Gastrocnemius medialis (tissue), 4 donors: ENCODE measurements around the gene FAM135A. TPM values are rescaled to one million over a fixed set of nuclear protein-coding genes. Genes with fewer than 3 reads are reported as not detected.

Experiments
- ATAC-seq, 2 donors: fragments of 150-250 bp; one replicate each; pipeline ENCODE4 v1.9.1; 2016
- DNase-seq, 2 donors: peaks; one replicate each; pipeline ENCODE4 v3.0.0-alpha.2; 2019
- H3K27ac ChIP-seq, 4 donors: fragments of 200-600 bp; sonication (generic); 1 replicate in 1 of 4; 2 replicates in 3 of 4; pipeline ENCODE4 v1.5.1; 2016 to 2018; ENCODE audit warnings: mild to moderate bottlenecking in 2 of 4, moderate library complexity in 1 of 4
- H3K27me3 ChIP-seq, 3 donors: fragments of 200-600 bp; sonication (generic) in 2 of 3; 1 replicate in 1 of 3; 2 replicates in 2 of 3; pipeline versions ENCODE4 v1.5.1 to v1.6.0; 2016 to 2019; ENCODE audit warnings: mild to moderate bottlenecking in 1 of 3, moderate library complexity in 1 of 3
- H3K36me3 ChIP-seq, 2 donors: fragments of 200-600 bp; sonication (generic) in 1 of 2; one replicate each; pipeline ENCODE4 v1.5.1; 2017 to 2018
- H3K4me1 ChIP-seq, 2 donors: fragments of 200-600 bp; sonication (generic) in 1 of 2; one replicate each; pipeline ENCODE4 v1.5.1; 2016 to 2017; ENCODE audit warnings: mild to moderate bottlenecking in 2 of 2
- H3K4me3 ChIP-seq, 4 donors: fragments of 200-600 bp; sonication (generic) in 3 of 4; 1 replicate in 1 of 4; 2 replicates in 3 of 4; pipeline ENCODE4 v1.5.1; 2016 to 2019; ENCODE audit warnings: mild to moderate bottlenecking in 2 of 4
- H3K9me3 ChIP-seq, 3 donors: fragments of 200-600 bp; sonication (generic) in 2 of 3; 1 replicate in 1 of 3; 2 replicates in 2 of 3; pipeline ENCODE4 v1.5.1; 2016 to 2019
- POLR2A ChIP-seq, 2 donors: fragments of 450-650 bp; IDR thresholded peaks; one replicate each; pipeline ENCODE4 v1.6.1; 2017; ENCODE audit warnings: antibody characterized with exemption in 2 of 2, mild to moderate bottlenecking in 2 of 2, moderate library complexity in 2 of 2
- in situ Hi-C, 4 donors: fragments of 200-750 bp; cut with MboI; loops; one replicate each; pipeline versions ENCODE4 v1.15.0 to v1.8.0; 2017; ENCODE audit warnings: low sequenced_read_pairs in 4 of 4
- intact Hi-C: fragments of 100-400 bp; cut with DNase I; formaldehyde crosslinking; loops from one replicate; pipeline ENCODE4 v1.15.1; 2023; ENCODE audit warnings: low total_unique reads
- total RNA-seq, 4 donors: library from RNA; depleted of rRNA; stranded (reverse); fragments of >200 nt; gene quantifications; one replicate each; pipeline versions ENCODE4 v1.1.0 to v1.2.3, GENCODE V29; 2016
- TF ChIP-seq, protein P1 (sequence below), 5 experiments: fragments of 450-650 bp in 3 of 5; fragments of 200-600 bp in 2 of 5; sonication (generic) in 2 of 5; IDR thresholded peaks in 4 of 5; conservative IDR thresholded peaks in 1 of 5; 1 replicate in 4 of 5; 2 replicates in 1 of 5; pipeline ENCODE4 v1.5.1; 2016 to 2019; ENCODE audit warnings: antibody characterized with exemption in 5 of 5, mild to moderate bottlenecking in 3 of 5, moderate library complexity in 3 of 5

The FAM135A gene
- total RNA-seq, 4 donors from 2014 or later, result 9.3 to 18.4 (median 12.9) TPM

DNA sequence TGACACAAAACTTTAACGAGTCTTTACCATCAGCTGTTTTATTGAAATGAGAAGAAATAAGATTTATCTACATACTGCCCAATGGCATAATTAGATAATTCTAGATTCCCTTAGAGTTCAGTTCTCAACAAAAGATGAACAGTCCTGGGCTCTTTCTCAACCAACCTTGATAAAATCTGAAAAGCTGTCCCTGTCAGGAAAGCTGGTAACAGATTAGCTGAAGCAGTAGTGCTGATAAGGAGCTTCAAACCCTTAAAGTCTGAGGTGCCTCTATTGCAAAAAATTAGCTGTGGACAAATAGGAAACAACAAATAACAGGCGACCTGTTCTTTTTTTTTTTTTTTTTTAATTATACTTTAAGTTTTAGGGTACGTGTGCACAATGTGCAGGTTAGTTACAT, 35.9 kb upstream of the FAM135A start:
- TF ChIP-seq, protein P1, sequence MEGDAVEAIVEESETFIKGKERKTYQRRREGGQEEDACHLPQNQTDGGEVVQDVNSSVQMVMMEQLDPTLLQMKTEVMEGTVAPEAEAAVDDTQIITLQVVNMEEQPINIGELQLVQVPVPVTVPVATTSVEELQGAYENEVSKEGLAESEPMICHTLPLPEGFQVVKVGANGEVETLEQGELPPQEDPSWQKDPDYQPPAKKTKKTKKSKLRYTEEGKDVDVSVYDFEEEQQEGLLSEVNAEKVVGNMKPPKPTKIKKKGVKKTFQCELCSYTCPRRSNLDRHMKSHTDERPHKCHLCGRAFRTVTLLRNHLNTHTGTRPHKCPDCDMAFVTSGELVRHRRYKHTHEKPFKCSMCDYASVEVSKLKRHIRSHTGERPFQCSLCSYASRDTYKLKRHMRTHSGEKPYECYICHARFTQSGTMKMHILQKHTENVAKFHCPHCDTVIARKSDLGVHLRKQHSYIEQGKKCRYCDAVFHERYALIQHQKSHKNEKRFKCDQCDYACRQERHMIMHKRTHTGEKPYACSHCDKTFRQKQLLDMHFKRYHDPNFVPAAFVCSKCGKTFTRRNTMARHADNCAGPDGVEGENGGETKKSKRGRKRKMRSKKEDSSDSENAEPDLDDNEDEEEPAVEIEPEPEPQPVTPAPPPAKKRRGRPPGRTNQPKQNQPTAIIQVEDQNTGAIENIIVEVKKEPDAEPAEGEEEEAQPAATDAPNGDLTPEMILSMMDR (IDR thresholded peaks at IDR 0.05 in 4 of 5, conservative IDR thresholded peaks at IDR 0.05 in 1 of 5), result no peak
- TF ChIP-seq POLR2A (IDR thresholded peaks at IDR 0.05), result no peak
- in situ Hi-C loops (no loop called here), intact Hi-C loops (no loop called here)
- no peaks in the 10 kb centered on the region for H3K36me3 ChIP-seq
- H3K9me3 ChIP-seq, result no peaks in the 10 kb centered on the region
- no peak overlapping the region for H3K4me3 ChIP-seq
- no peak for DNase-seq
- no peak for ATAC-seq
- H3K27ac ChIP-seq, result no peak overlapping the region
- no peaks in the 10 kb centered on the region for H3K4me1 ChIP-seq
- no peaks in the 10 kb centered on the region for H3K27me3 ChIP-seq

DNA sequence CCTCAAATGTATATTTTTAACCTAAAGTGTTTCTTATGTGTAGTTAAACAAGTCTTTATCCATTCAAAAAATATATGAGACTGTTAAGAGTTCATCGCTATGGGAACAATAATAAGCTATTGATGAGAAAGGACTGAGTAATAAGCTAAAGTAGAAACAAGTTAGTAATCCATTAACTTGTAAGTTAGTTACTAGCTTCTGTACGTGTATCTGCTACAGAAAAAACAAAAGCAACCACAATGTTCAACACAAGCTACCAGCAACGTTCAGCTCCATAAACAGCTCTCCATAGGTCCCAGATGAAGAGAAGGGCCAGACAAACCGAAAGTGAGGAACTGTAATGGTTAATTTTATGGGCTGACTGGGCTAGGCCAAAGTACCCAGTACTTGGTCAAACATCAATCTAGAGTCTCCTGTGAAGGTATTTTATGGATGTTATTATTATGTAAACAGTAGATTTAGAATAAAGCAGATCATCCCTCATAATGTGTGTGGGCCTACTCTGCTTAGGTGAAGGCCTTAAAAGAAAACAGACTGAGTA, 33.8 kb upstream of the FAM135A start:
- ATAC-seq (no peak), DNase-seq (no peak)
- Histone ChIP-seq H3K4me3 (no peak overlapping the region), H3K36me3 (no peaks in the 10 kb centered on the region), H3K27me3 (no peaks in the 10 kb centered on the region), H3K4me1 (no peaks in the 10 kb centered on the region), H3K9me3 (no peaks in the 10 kb centered on the region), H3K27ac (no peak overlapping the region)
- in situ Hi-C loops (no loop called here), intact Hi-C loops (no loop called here)
- TF ChIP-seq POLR2A (IDR thresholded peaks at IDR 0.05), result no peak
- TF ChIP-seq, protein P1 (IDR thresholded peaks at IDR 0.05 in 4 of 5, conservative IDR thresholded peaks at IDR 0.05 in 1 of 5), result no peak

DNA sequence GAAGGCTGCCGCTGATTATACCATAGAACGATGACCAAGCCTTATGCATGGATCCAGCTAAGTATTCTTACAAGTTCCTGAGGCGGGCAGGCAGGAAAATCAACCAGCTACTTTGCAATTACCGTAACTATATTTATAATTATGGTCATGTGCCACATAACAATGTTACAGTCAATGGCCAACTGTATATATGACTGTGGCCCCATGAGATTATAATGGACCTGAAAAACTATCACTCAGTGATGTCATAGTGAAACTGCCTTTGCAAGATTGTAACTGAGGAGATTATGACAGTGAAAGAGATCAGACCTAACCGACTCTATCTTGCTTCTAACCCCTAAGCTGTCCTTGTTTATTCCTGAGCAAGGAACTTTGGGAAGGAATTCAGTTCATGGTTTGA, 33.1 kb upstream of the FAM135A start:
- Histone ChIP-seq H3K4me3 (no peak overlapping the region), H3K27ac (no peak overlapping the region), H3K4me1 (no peaks in the 10 kb centered on the region), H3K9me3 (no peaks in the 10 kb centered on the region), H3K36me3 (no peaks in the 10 kb centered on the region), H3K27me3 (no peaks in the 10 kb centered on the region)
- DNase-seq (no peak), ATAC-seq (no peak)
- TF ChIP-seq POLR2A (IDR thresholded peaks at IDR 0.05), result no peak
- TF ChIP-seq, protein P1 (IDR thresholded peaks at IDR 0.05 in 4 of 5, conservative IDR thresholded peaks at IDR 0.05 in 1 of 5), result no peak
- intact Hi-C loops (no loop called here), in situ Hi-C loops (no loop called here)

DNA sequence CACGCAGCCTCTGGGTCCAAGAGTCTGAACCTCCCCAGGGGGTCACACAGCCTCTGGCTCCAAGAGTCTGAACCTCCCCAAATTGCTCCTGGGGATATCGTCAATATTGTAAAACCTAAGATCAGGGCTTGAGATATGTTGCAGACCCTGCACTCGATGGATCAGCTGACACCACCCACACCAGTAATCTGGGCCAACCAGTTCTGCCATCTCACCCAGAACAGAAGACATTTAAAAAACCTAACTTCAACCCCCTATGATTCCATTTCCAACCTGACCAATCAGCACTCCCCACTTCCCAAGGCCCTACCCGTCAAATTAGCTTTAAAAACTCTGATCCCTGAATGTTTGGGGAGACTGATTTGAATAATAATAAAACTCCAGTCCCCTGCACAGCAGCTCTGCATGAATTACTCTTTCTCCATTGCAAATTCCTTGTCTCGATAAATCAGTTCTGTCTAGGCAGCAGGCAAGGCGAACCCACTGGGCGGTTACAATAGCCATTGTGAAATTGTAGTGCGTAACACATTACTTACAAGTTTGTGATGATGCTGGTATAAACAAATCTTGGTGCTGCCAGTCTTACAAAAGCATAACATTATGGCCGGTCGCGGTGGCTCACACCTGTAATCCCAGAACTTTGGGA, 32.4 kb upstream of the FAM135A start:
- no peak for ATAC-seq
- no peak overlapping the region for H3K4me3 ChIP-seq
- no peak for DNase-seq
- no peaks in the 10 kb centered on the region for H3K9me3 ChIP-seq
- no peak overlapping the region for H3K27ac ChIP-seq
- H3K36me3 ChIP-seq, result no peaks in the 10 kb centered on the region
- no peaks in the 10 kb centered on the region for H3K4me1 ChIP-seq
- no peak for TF ChIP-seq POLR2A (IDR thresholded peaks at IDR 0.05)
- TF ChIP-seq, protein P1 (IDR thresholded peaks at IDR 0.05 in 4 of 5, conservative IDR thresholded peaks at IDR 0.05 in 1 of 5), result no peak
- in situ Hi-C loops (no loop called here), intact Hi-C loops (no loop called here)
- H3K27me3 ChIP-seq, result no peaks in the 10 kb centered on the region

DNA sequence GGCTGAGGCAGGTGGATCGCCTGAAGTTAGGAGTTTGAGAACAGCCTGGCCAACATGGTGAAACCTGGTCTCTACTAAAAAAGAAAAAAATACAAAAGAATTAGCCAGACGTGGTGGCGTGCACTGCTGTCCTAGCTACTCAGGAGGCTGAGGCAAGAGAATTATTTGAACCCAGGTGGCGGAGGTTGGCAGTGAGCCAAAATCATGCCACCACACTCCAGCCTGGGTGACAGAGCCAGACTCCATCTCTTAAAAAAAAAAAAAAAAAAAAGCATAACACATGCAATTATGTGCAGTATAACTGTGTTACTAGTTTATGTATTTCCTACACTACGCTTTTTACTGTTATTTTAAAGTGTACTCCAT, 31.9 kb upstream of the FAM135A start:
- intact Hi-C loops, result no loop called here
- Histone ChIP-seq H3K36me3 (no peaks in the 10 kb centered on the region), H3K27me3 (no peaks in the 10 kb centered on the region), H3K9me3 (no peaks in the 10 kb centered on the region), H3K4me3 (no peak overlapping the region), H3K27ac (no peak overlapping the region), H3K4me1 (no peaks in the 10 kb centered on the region)
- in situ Hi-C loops, result no loop called here
- TF ChIP-seq, protein P1 (IDR thresholded peaks at IDR 0.05 in 4 of 5, conservative IDR thresholded peaks at IDR 0.05 in 1 of 5), result no peak
- TF ChIP-seq POLR2A (IDR thresholded peaks at IDR 0.05), result no peak
- DNase-seq, result no peak
- ATAC-seq, result no peak
